ENCODE measurements around the gene TNXB.
"Not testable (repeated sequence)": the region's sequence is repeated elsewhere in the genome, so short reads cannot be mapped to it uniquely, and the experiment has no call there.

The TNXB gene

GRCh38 chr6:32109114-32109764 lies at the start of gene TNXB:
TNXB (minus strand) TSS chr6:32109338; CDS start chr6:32098198, 11,140 bp downstream.
- DNase-seq = no peak

GRCh38 chr6:32158052-32158451 lies 48.9 kb upstream of the TNXB start:
- no peak for DNase-seq

- no peak for DNase-seq
These were observed 47.8 kb upstream of the TNXB start for GRCh38 chr6:32156891-32157290.

GRCh38 chr6:32154514-32155161 lies 45.5 kb upstream of the TNXB start:
- DNase-seq = peak; percentile 64

- peak; percentile 67 for DNase-seq
These were observed 44.7 kb upstream of the TNXB start, which contains the start of gene PPT2 for GRCh38 chr6:32153564-32154513. PPT2 (plus strand) TSS chr6:32154141; CDS start chr6:32154595, 454 bp downstream.

- DNase-seq = no peak
These were observed 43.8 kb upstream of the TNXB start for GRCh38 chr6:32152769-32153563.

GRCh38 chr6:32151863-32152768 lies 43.0 kb upstream of the TNXB start, which contains the start of gene PRRT1:
PRRT1 (minus strand) TSS chr6:32151939; CDS start chr6:32151827, 112 bp downstream.
- DNase-seq = no peak

- DNase-seq = no peak
These were observed 42.2 kb upstream of the TNXB start for GRCh38 chr6:32151181-32151862.

- DNase-seq = no peak
These were observed 41.1 kb upstream of the TNXB start for GRCh38 chr6:32149932-32150870.

GRCh38 chr6:32149092-32149755 lies 40.1 kb upstream of the TNXB start:
- no peak for DNase-seq

GRCh38 chr6:32148289-32149091 lies 39.4 kb upstream of the TNXB start:
- DNase-seq = peak; percentile 69

- no peak for DNase-seq
These were observed 38.4 kb upstream of the TNXB start for GRCh38 chr6:32147401-32148132.

- DNase-seq = no peak
These were observed 37.5 kb upstream of the TNXB start for GRCh38 chr6:32146687-32147086.

GRCh38 chr6:32146287-32146686 lies 37.1 kb upstream of the TNXB start:
- DNase-seq = no peak

GRCh38 chr6:32144238-32144637 lies 35.1 kb upstream of the TNXB start:
- not testable (repeated sequence) for DNase-seq

GRCh38 chr6:32140420-32141046 lies 31.4 kb upstream of the TNXB start:
- DNase-seq = no peak

GRCh38 chr6:32139590-32139989 lies 30.5 kb upstream of the TNXB start:
- DNase-seq = no peak

Data from activated naive CD4-positive, alpha-beta T cell treated with Interleukin-2 at 50 U/mL for 16 hours (primary cell).